Hepatocyte (in vitro differentiated cells): Measurements from ENCODE around the gene XIRP1. TPM values are rescaled to one million over a fixed set of nuclear protein-coding genes. Genes with fewer than 3 reads are reported as not detected.
A peak's percentile ranks its signal among the peaks of the same experiment; 100 is the strongest.

Experiments used
- DNase-seq: peaks from one replicate; pipeline ENCODE4 v3.0.0-alpha.2; 2016; ENCODE audit warnings: low spot score
- H2AFZ ChIP-seq: fragments of 200-600 bp; sonication (generic); 2 replicates; pipeline ENCODE4 v1.6.0; 2016; ENCODE audit warnings: antibody characterized with exemption, mild to moderate bottlenecking
- H3K27ac ChIP-seq: fragments of 200-600 bp; sonication (generic); 2 replicates; pipeline ENCODE4 v1.5.1; 2016; ENCODE audit warnings: mild to moderate bottlenecking
- H3K27me3 ChIP-seq: fragments of 200-600 bp; sonication (generic); 2 replicates; pipeline ENCODE4 v1.6.1; 2016
- H3K36me3 ChIP-seq: fragments of 200-600 bp; sonication (generic); replicated peaks from 2 replicates; pipeline ENCODE4 v1.5.1; 2016; ENCODE audit warnings: low read depth; ENCODE audit not compliant: insufficient read depth
- H3K4me1 ChIP-seq: fragments of 200-600 bp; sonication (generic); 2 replicates; pipeline ENCODE4 v1.5.1; 2016; ENCODE audit warnings: mild to moderate bottlenecking, moderate library complexity; ENCODE audit not compliant: insufficient read depth
- H3K4me2 ChIP-seq: fragments of 200-600 bp; sonication (generic); 2 replicates; pipeline ENCODE4 v1.6.0; 2016
- H3K4me3 ChIP-seq: fragments of 200-600 bp; sonication (generic); 2 replicates; pipeline ENCODE4 v1.5.1; 2016; ENCODE audit warnings: mild to moderate bottlenecking
- H3K79me2 ChIP-seq: fragments of 200-600 bp; sonication (generic); 2 replicates; pipeline ENCODE4 v1.6.0; 2017; ENCODE audit warnings: mild to moderate bottlenecking
- H3K9me2 ChIP-seq: fragments of 200-600 bp; sonication (generic); replicated peaks from 2 replicates; pipeline ENCODE4 v1.6.0; 2017; ENCODE audit warnings: mild to moderate bottlenecking; ENCODE audit not compliant: insufficient read depth
- H3K9me3 ChIP-seq: fragments of 200-600 bp; sonication (generic); 2 replicates; pipeline ENCODE4 v1.5.1; 2016; ENCODE audit warnings: low read depth, mild to moderate bottlenecking
- H4K20me1 ChIP-seq: fragments of 200-600 bp; sonication (generic); 2 replicates; pipeline ENCODE4 v1.6.0; 2016; ENCODE audit warnings: mild to moderate bottlenecking; ENCODE audit not compliant: insufficient read depth, poor library complexity, severe bottlenecking
- EZH2 ChIP-seq: fragments of 200-600 bp; sonication (generic); IDR thresholded peaks from 2 replicates; pipeline ENCODE4 v1.6.1; 2016; ENCODE audit warnings: antibody characterized with exemption, mild to moderate bottlenecking, borderline replicate concordance
- EZH2phosphoT487 ChIP-seq: fragments of 200-600 bp; sonication (generic); IDR thresholded peaks from one replicate; pipeline ENCODE4 v1.6.1; 2018; ENCODE audit warnings: antibody characterized with exemption, mild to moderate bottlenecking, low read depth, moderate library complexity; ENCODE audit not compliant: unreplicated experiment, severe bottlenecking
- WGBS: methylation state at CpG from one replicate; pipeline ENCODE4 v1.1.6; 2016; ENCODE audit warnings: low lambda C conversion rate; ENCODE audit errors: missing lambda C conversion rate; 5-methylcytosine and 5-hydroxymethylcytosine counted together
- polyA plus RNA-seq: library from polyadenylated mRNA; unstranded; fragments of >200 nt; fragmentation: Nextera tagmentation; extraction: Ambion mirVana; gene quantifications from 2 replicates; pipeline ENCODE4 v1.2.1, GENCODE V29; 2016
- total RNA-seq: library from RNA; depleted of rRNA; stranded (reverse); fragments of >200 nt; gene quantifications from 2 replicates; pipeline ENCODE4 v1.2.3, GENCODE V29; 2014
- TF ChIP-seq, protein P1 (sequence below): fragments of 200-600 bp; sonication (generic); IDR thresholded peaks from 2 replicates; pipeline ENCODE4 v1.5.1; 2016; ENCODE audit warnings: antibody characterized with exemption, mild to moderate bottlenecking; ENCODE audit not compliant: poor library complexity

XIRP1 gene
- total and polyA plus RNA-seq, 2 experiments from 2014 or later = 0.10 to 1.4 TPM

DNA sequence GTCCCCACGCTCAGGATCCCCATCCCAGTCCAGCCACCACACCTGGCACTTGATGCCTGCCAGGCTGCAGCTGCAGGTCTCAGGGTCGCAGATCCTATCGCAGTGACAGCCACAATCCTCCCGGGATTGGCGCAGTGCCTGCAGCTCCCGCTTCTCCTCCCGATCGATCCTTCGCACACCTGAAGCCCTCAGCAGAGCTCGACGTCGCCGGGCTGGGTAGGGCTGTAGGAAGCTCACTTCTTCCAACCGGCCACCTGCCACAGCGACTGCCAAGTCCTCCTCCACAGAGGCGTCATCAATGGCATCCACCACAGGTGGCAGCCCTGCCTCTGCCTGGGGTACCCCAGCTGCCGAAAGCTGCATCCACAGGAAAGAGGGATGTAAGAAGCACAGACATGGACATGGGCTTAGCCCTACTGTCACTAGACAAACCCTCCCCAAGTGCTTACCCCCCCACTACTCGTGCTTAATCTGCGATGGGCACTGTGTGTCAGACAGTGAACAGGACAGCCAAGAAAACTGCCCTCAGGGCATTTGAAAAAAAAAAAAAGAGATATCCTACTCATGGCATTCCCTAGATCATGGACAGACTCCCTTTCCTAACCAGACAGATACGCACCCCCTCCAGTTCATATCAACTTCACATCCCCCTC, 48.2 kb downstream of the XIRP1 start:
- no peaks in the 10 kb centered on the region for H3K9me2 ChIP-seq
- H3K27me3 ChIP-seq = no peaks in the 10 kb centered on the region
- H3K9me3 ChIP-seq = no peaks in the 10 kb centered on the region
- H3K4me3 ChIP-seq = no peak overlapping the region
- peak; percentile 14 for DNase-seq
- peaks cover 76% of the 10 kb centered on the region for H4K20me1 ChIP-seq
- H3K79me2 ChIP-seq = peaks cover 73% of the 10 kb centered on the region
- 97% methylated on average over 20 of the region's 20 CpGs for WGBS
- no peak overlapping the region for H3K4me2 ChIP-seq
- peaks cover 66% of the 10 kb centered on the region for H3K4me1 ChIP-seq
- H3K36me3 ChIP-seq = peaks cover 10% of the 10 kb centered on the region
- no peak overlapping the region for H2AFZ ChIP-seq
- H3K27ac ChIP-seq = no peak overlapping the region
- TF ChIP-seq EZH2phosphoT487 = no peak
- no peak for TF ChIP-seq EZH2
- TF ChIP-seq, protein P1, sequence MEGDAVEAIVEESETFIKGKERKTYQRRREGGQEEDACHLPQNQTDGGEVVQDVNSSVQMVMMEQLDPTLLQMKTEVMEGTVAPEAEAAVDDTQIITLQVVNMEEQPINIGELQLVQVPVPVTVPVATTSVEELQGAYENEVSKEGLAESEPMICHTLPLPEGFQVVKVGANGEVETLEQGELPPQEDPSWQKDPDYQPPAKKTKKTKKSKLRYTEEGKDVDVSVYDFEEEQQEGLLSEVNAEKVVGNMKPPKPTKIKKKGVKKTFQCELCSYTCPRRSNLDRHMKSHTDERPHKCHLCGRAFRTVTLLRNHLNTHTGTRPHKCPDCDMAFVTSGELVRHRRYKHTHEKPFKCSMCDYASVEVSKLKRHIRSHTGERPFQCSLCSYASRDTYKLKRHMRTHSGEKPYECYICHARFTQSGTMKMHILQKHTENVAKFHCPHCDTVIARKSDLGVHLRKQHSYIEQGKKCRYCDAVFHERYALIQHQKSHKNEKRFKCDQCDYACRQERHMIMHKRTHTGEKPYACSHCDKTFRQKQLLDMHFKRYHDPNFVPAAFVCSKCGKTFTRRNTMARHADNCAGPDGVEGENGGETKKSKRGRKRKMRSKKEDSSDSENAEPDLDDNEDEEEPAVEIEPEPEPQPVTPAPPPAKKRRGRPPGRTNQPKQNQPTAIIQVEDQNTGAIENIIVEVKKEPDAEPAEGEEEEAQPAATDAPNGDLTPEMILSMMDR = no peak

GRCh38 chr3:39143051-39143885, 49.1 kb downstream of the XIRP1 start:
- H3K4me3 ChIP-seq = no peak overlapping the region
- DNase-seq = no peak
- H3K9me2 ChIP-seq = no peaks in the 10 kb centered on the region
- H3K36me3 ChIP-seq = peaks cover 10% of the 10 kb centered on the region
- H3K4me2 ChIP-seq = no peak overlapping the region
- H3K27ac ChIP-seq = no peak overlapping the region
- no peak overlapping the region for H2AFZ ChIP-seq
- no peaks in the 10 kb centered on the region for H3K27me3 ChIP-seq
- no peaks in the 10 kb centered on the region for H3K9me3 ChIP-seq
- peaks cover 61% of the 10 kb centered on the region for H3K4me1 ChIP-seq
- H4K20me1 ChIP-seq = peaks cover 66% of the 10 kb centered on the region
- 87% methylated on average over 14 of the region's 14 CpGs for WGBS
- TF ChIP-seq EZH2phosphoT487 (no peak), EZH2 (no peak)
- TF ChIP-seq, protein P1 = no peak
- peaks cover 63% of the 10 kb centered on the region for H3K79me2 ChIP-seq

DNA sequence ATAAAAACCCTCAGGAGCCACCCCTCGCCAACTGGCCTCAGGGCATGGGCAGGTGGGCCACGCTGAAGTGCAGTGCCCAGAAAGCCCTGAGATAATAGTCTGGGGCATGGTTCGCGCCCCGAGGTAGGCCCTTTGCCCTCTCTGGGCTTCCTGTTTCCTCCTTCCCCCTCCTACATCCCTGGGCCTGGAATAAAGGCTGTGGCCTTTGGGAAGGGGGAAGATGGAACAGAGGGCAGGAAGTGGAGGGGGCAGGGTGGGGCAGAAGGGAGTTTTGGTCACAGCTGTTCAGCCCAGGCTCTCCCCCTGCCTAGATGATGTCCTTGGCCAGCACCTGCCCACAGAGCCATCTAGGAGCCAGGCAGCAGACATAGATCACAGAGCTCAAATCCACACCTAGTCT, 50.3 kb downstream of the XIRP1 start:
- H2AFZ ChIP-seq = no peak overlapping the region
- H3K9me2 ChIP-seq = no peaks in the 10 kb centered on the region
- H3K36me3 ChIP-seq = peaks cover 10% of the 10 kb centered on the region
- no peak for DNase-seq
- H3K27me3 ChIP-seq = no peaks in the 10 kb centered on the region
- H3K4me1 ChIP-seq = peaks cover 49% of the 10 kb centered on the region
- peaks cover 52% of the 10 kb centered on the region for H3K79me2 ChIP-seq
- 96% methylated on average over 5 of the region's 5 CpGs for WGBS
- H4K20me1 ChIP-seq = peaks cover 54% of the 10 kb centered on the region
- peak overlapping the region; percentile 34 for H3K4me2 ChIP-seq
- TF ChIP-seq EZH2phosphoT487 = no peak
- TF ChIP-seq EZH2 = no peak
- TF ChIP-seq, protein P1 = no peak
- H3K9me3 ChIP-seq = no peaks in the 10 kb centered on the region
- H3K4me3 ChIP-seq = no peak overlapping the region
- peak overlapping the region; percentile 57 for H3K27ac ChIP-seq
